ENCODE results near the gene CHRNG. TPM values are rescaled to one million over a fixed set of nuclear protein-coding genes. Genes with fewer than 3 reads are reported as not detected.

The CHRNG gene
- total RNA-seq, 1 donor from 2014 or later, result not detected

DNA sequence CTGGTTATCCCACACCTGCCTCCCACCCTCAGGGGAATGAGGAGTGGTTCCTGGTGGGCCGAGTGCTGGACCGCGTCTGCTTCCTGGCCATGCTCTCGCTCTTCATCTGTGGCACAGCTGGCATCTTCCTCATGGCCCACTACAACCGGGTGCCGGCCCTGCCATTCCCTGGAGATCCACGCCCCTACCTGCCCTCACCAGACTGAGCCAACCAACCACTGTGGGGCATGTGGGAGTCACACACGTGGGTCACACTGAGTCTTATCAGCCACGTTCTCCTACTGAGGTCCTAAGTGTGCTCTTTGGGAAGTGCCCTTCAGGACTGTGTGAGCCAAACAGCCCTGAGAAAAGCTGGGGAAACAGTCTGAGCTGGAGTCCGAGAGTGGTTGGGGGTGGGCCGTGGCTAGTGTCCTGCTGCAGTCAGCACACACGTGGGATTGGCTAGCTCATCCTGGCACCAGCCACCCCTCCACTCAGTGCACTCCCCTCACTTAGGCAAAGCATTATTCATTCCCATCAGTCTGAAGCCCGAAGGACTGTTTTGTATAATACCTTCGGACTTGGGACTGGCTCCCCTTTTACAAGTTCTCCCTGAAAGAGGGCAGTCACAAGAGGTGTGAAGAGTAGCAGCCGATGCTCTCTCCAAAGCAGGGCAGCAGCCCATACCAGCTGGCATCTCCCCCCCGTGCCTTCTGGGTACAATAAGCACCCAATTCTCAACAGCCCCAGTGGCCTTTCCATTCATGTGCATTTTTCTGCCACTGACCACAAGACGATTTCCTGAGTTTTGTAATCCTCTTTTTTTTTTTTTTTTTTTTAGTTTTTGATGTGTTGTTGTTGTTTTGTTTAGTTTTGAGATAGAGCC, 6.3 kb downstream of the CHRNG start:
- H3K36me3 Mint-ChIP-seq (ENCODE audit: unreplicated experiment), result peaks cover 21% of the 10 kb centered on the region
- H3K27ac Mint-ChIP-seq (ENCODE audit: unreplicated experiment), result no peak overlapping the region
- DNase-seq (ENCODE audit: extremely low spot score, unreplicated experiment), result no peak
- TF ChIP-seq, protein P1, sequence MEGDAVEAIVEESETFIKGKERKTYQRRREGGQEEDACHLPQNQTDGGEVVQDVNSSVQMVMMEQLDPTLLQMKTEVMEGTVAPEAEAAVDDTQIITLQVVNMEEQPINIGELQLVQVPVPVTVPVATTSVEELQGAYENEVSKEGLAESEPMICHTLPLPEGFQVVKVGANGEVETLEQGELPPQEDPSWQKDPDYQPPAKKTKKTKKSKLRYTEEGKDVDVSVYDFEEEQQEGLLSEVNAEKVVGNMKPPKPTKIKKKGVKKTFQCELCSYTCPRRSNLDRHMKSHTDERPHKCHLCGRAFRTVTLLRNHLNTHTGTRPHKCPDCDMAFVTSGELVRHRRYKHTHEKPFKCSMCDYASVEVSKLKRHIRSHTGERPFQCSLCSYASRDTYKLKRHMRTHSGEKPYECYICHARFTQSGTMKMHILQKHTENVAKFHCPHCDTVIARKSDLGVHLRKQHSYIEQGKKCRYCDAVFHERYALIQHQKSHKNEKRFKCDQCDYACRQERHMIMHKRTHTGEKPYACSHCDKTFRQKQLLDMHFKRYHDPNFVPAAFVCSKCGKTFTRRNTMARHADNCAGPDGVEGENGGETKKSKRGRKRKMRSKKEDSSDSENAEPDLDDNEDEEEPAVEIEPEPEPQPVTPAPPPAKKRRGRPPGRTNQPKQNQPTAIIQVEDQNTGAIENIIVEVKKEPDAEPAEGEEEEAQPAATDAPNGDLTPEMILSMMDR (IDR thresholded peaks at IDR 0.05), result no peak
- H3K27me3 Mint-ChIP-seq (ENCODE audit: unreplicated experiment), result no peaks in the 10 kb centered on the region
- H3K4me3 Mint-ChIP-seq (ENCODE audit: unreplicated experiment), result no peak overlapping the region
- H3K4me1 Mint-ChIP-seq (ENCODE audit: unreplicated experiment), result peaks cover 5% of the 10 kb centered on the region
- H3K9me3 Mint-ChIP-seq (ENCODE audit: unreplicated experiment), result no peaks in the 10 kb centered on the region

DNA sequence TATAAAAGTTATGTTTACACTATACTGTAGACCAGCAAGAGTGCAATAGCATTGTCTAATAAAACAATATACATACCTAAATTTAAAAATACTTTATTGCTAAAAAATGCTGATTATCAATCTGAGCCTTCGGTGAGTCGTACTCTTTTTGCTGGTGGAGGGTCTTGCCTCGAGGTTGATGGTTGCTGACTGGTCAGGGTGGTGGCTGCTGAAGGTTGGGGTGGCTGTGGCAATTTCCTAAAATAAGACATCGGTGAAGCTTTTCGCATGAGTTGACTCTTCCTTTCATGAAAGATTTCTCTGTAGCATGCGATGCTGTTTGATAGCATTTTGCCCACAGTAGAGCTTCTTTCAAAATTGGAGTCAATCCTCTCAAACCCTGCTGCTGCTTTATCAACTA, 8.5 kb downstream of the CHRNG start:
- no peak for DNase-seq (ENCODE audit: extremely low spot score, unreplicated experiment)
- H3K27me3 Mint-ChIP-seq (ENCODE audit: unreplicated experiment), result no peaks in the 10 kb centered on the region
- H3K4me1 Mint-ChIP-seq (ENCODE audit: unreplicated experiment), result peaks cover 14% of the 10 kb centered on the region
- H3K27ac Mint-ChIP-seq (ENCODE audit: unreplicated experiment), result no peak overlapping the region
- peaks cover 24% of the 10 kb centered on the region for H3K36me3 Mint-ChIP-seq (ENCODE audit: unreplicated experiment)
- TF ChIP-seq, protein P1 (IDR thresholded peaks at IDR 0.05), result no peak
- no peaks in the 10 kb centered on the region for H3K9me3 Mint-ChIP-seq (ENCODE audit: unreplicated experiment)
- no peak overlapping the region for H3K4me3 Mint-ChIP-seq (ENCODE audit: unreplicated experiment)

DNA sequence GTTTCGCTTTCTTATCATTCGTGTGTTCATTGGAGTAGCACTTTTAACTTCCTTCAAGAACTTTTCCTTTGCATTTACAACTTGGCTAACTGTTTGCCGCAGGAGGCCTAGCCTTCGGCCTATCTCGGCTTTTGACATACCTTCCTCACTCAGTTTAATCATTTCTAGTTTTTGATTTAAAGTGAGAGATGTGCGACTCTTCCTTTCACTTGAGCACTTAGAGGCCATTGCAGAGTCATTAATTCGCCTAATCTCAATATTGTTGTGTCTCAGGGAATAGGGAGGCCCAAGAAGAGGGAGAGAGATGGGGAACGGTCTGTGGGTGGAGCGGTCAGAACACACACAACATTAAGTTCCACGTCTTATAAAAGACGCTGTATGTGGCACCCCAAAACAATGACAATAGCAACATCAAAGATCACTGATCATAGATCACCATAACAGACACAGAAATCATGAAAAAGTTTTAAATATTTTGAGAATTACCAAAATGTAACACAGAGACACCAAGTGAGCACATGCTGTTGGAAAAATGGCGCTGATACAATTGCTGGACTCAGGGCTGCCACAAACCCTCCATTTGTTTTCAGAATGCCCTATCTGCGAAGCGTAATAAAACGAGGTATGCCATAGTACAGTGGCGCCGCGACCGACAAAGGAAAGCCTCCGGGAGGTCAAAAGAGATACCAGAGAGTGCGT, 10.3 kb downstream of the CHRNG start:
- peak overlapping the region; percentile 97 for H3K27ac Mint-ChIP-seq (ENCODE audit: unreplicated experiment)
- peak overlapping the region; percentile 97 for H3K4me3 Mint-ChIP-seq (ENCODE audit: unreplicated experiment)
- peaks cover 25% of the 10 kb centered on the region for H3K36me3 Mint-ChIP-seq (ENCODE audit: unreplicated experiment)
- peaks cover 20% of the 10 kb centered on the region for H3K4me1 Mint-ChIP-seq (ENCODE audit: unreplicated experiment)
- no peaks in the 10 kb centered on the region for H3K9me3 Mint-ChIP-seq (ENCODE audit: unreplicated experiment)
- TF ChIP-seq, protein P1 (IDR thresholded peaks at IDR 0.05), result no peak
- H3K27me3 Mint-ChIP-seq (ENCODE audit: unreplicated experiment), result no peaks in the 10 kb centered on the region
- no peak for DNase-seq (ENCODE audit: extremely low spot score, unreplicated experiment)

DNA sequence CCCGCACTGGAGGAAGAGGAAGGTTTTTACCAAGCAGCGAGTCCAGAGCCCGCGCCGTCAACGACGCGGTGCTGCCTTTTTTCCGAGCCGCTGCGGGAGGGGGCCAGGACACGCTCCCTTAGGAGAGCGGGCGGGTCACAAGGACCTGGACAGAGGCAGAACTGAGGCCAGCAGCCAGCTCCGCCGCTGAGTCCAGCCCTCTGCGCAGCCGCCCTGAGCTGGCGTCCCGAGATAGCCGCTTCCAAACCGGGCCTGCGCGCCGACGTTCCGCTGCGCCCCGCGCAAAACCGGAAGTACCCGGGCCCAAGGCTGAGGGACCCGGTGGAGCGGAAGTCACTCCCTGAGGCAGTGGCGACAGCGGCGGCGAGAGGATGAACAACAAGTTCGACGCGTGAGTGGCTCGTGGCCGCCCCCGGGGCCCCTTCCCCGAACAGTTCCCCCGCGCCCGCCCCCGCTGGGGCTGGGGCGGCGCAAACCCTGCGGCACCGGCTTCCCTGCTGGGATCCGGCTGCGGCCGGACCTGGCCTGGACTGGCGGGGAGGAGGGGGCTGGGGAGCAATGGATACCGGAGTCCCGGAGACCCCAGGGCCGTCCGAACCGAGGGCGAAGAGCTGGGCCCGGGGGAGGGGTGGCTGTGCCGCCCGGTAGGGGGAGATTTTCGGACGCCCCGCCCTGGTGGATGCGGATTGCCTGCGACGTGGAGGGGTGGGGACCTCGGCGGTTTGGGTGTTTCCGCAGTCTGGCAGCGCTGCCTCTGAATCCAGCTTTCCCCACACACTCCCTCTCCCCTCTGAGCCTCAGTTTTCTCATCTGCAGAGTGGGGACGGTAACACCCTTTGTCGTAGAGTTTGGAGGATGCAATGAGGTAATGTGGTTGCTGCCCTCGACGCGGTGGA, 11.1 kb downstream of the CHRNG start, which contains the start of the genes EIF4E2 and TIGD1:
EIF4E2 (plus strand) TSS at position 336 of the 896 bp plus-strand sequence; CDS start at position 372, 36 bp downstream.
TIGD1 (minus strand) TSS at position 204 of the 896 bp plus-strand sequence. CDS start 675 bp downstream, outside the sequence.
- Mint-ChIP-seq H3K4me1 (ENCODE audit: unreplicated experiment) (peaks cover 24% of the 10 kb centered on the region), H3K36me3 (ENCODE audit: unreplicated experiment) (peaks cover 26% of the 10 kb centered on the region)
- TF ChIP-seq, protein P1 (IDR thresholded peaks at IDR 0.05), result peak; percentile 38

More for the DNA sequence above, 11.1 kb downstream of the CHRNG start, which contains the start of the genes EIF4E2 and TIGD1:
- no peaks in the 10 kb centered on the region for H3K27me3 Mint-ChIP-seq (ENCODE audit: unreplicated experiment)
- peak; percentile 98 for DNase-seq (ENCODE audit: extremely low spot score, unreplicated experiment)
- H3K27ac Mint-ChIP-seq (ENCODE audit: unreplicated experiment), result peak within 1 kb of the TSS; percentile 97
- peak within 1 kb of the TSS; percentile 97 for H3K4me3 Mint-ChIP-seq (ENCODE audit: unreplicated experiment)
- H3K9me3 Mint-ChIP-seq (ENCODE audit: unreplicated experiment), result no peaks in the 10 kb centered on the region

All from osteocyte (in vitro differentiated cells).